ENCODE measurements around the gene SET.

The SET gene

GRCh38 chr9:128729302-128729701, 40.3 kb downstream of the SET start:
- TF ChIP-seq CTCF (conservative IDR thresholded peaks at IDR 0.05): no peak

GRCh38 chr9:128729766-128730517, 40.9 kb downstream of the SET start:
- H3K27ac ChIP-seq: no peak overlapping the region
- TF ChIP-seq CTCF (conservative IDR thresholded peaks at IDR 0.05): no peak

More at GRCh38 chr9:128729302-128729701, 40.3 kb downstream of the SET start:
- no peak overlapping the region for H3K27ac ChIP-seq

GRCh38 chr9:128731093-128731492, 42.1 kb downstream of the SET start:
- no peak for TF ChIP-seq CTCF (conservative IDR thresholded peaks at IDR 0.05)
- H3K27ac ChIP-seq: no peak overlapping the region

GRCh38 chr9:128731691-128732090, 42.7 kb downstream of the SET start:
- no peak for TF ChIP-seq CTCF (conservative IDR thresholded peaks at IDR 0.05)
- H3K27ac ChIP-seq: no peak overlapping the region

- no peak overlapping the region for H3K27ac ChIP-seq
- TF ChIP-seq CTCF (conservative IDR thresholded peaks at IDR 0.05): no peak
Observed at GRCh38 chr9:128732576-128732975, 43.6 kb downstream of the SET start.

- no peak overlapping the region; the same call in 1 of the 2 replicates for H3K27ac ChIP-seq
- peak; percentile 90 for TF ChIP-seq CTCF (conservative IDR thresholded peaks at IDR 0.05)
Observed at GRCh38 chr9:128733256-128733655, 44.2 kb downstream of the SET start.

GRCh38 chr9:128735373-128735772, 46.4 kb downstream of the SET start:
- no peak for TF ChIP-seq CTCF (conservative IDR thresholded peaks at IDR 0.05)

More at GRCh38 chr9:128735373-128735772, 46.4 kb downstream of the SET start:
- no peak overlapping the region for H3K27ac ChIP-seq
